H9 (cell line): Measurements from ENCODE around the gene DIP2C. TPM values are rescaled to one million over a fixed set of nuclear protein-coding genes. Genes with fewer than 3 reads are reported as not detected.

Source experiments
- DNase-seq: peaks from one replicate; pipeline ENCODE4 v3.0.0-alpha.2; 2017
- H2AFZ ChIP-seq: one replicate; pipeline ENCODE4 v1.6.1; 2013; ENCODE audit warnings: mild to moderate bottlenecking, low read length, control low read depth, moderate library complexity
- H2AK5ac ChIP-seq: 2 replicates; pipeline ENCODE4 v1.6.1; 2013; ENCODE audit warnings: low read length, control low read depth, mixed read lengths; ENCODE audit not compliant: insufficient read length
- H2BK120ac ChIP-seq: one replicate; pipeline ENCODE4 v1.6.1; 2013; ENCODE audit warnings: low read depth, mild to moderate bottlenecking, low read length, control low read depth, inconsistent platforms; ENCODE audit not compliant: poor library complexity, severe bottlenecking
- H2BK12ac ChIP-seq: 2 replicates; pipeline ENCODE4 v1.6.1; 2013; ENCODE audit warnings: low read length, control low read depth, mixed read lengths, low read depth; ENCODE audit not compliant: insufficient read length
- H2BK15ac ChIP-seq: 2 replicates; pipeline ENCODE4 v1.6.1; 2013; ENCODE audit warnings: low read depth, low read length, control low read depth
- H2BK20ac ChIP-seq: one replicate; pipeline ENCODE4 v1.6.1; 2013; ENCODE audit warnings: low read depth, mild to moderate bottlenecking, low read length, control low read depth, inconsistent platforms; ENCODE audit not compliant: poor library complexity, severe bottlenecking
- H2BK5ac ChIP-seq: 2 replicates; pipeline ENCODE4 v1.6.1; 2013; ENCODE audit warnings: low read length, control low read depth, mixed read lengths; ENCODE audit not compliant: insufficient read length
- H3K14ac ChIP-seq: 2 replicates; pipeline ENCODE4 v1.6.1; 2013; ENCODE audit warnings: low read length, control low read depth; ENCODE audit not compliant: insufficient read depth
- H3K18ac ChIP-seq: 2 replicates; pipeline ENCODE4 v1.6.1; 2013; ENCODE audit warnings: low read depth, mild to moderate bottlenecking, mixed read lengths, low read length, control low read depth; ENCODE audit not compliant: insufficient read length
- H3K23ac ChIP-seq: 2 replicates; pipeline ENCODE4 v1.6.1; 2013; ENCODE audit warnings: low read length, control low read depth, mixed read lengths, low read depth; ENCODE audit not compliant: insufficient read length
- H3K23me2 ChIP-seq: 2 replicates; pipeline ENCODE4 v1.6.1; 2013; ENCODE audit warnings: low read depth, mild to moderate bottlenecking, mixed read lengths, low read length, control low read depth; ENCODE audit not compliant: insufficient read length, poor library complexity, severe bottlenecking
- H3K27ac ChIP-seq: 2 replicates; pipeline ENCODE4 v1.5.1; 2013; ENCODE audit warnings: low read length, control low read depth, mixed read lengths, low read depth; ENCODE audit not compliant: insufficient read length
- H3K27me3 ChIP-seq: 2 replicates; pipeline ENCODE4 v1.6.1; 2013; ENCODE audit warnings: low read length, control low read depth, inconsistent platforms; ENCODE audit not compliant: insufficient read depth
- H3K4ac ChIP-seq: 2 replicates; pipeline ENCODE4 v1.6.1; 2013; ENCODE audit warnings: low read depth, mild to moderate bottlenecking, control low read depth, inconsistent platforms, low read length, moderate library complexity
- H3K4me1 ChIP-seq: 2 replicates; pipeline ENCODE4 v1.6.1; 2013; ENCODE audit warnings: low read length, control low read depth, inconsistent platforms; ENCODE audit not compliant: insufficient read depth
- H3K4me2 ChIP-seq: 2 replicates; pipeline ENCODE4 v1.6.1; 2013; ENCODE audit warnings: low read length, control low read depth, mixed read lengths; ENCODE audit not compliant: insufficient read length, insufficient read depth
- H3K56ac ChIP-seq: 2 replicates; pipeline ENCODE4 v1.6.1; 2013; ENCODE audit warnings: low read depth, mild to moderate bottlenecking, mixed read lengths, low read length, control low read depth; ENCODE audit not compliant: insufficient read length
- H3K79me1 ChIP-seq: 2 replicates; pipeline ENCODE4 v1.6.1; 2013; ENCODE audit warnings: low read depth, mild to moderate bottlenecking, moderate library complexity, low read length, control low read depth, inconsistent platforms; ENCODE audit not compliant: insufficient read depth, poor library complexity, severe bottlenecking
- H3K79me2 ChIP-seq: 2 replicates; pipeline ENCODE4 v1.6.1; 2013; ENCODE audit warnings: low read length, control low read depth, inconsistent platforms; ENCODE audit not compliant: insufficient read depth
- H3K9ac ChIP-seq: 2 replicates; pipeline ENCODE4 v1.6.1; 2013; ENCODE audit warnings: low read length, control low read depth, mixed read lengths; ENCODE audit not compliant: insufficient read length; ENCODE audit errors: extremely low read depth
- H3K9me3 ChIP-seq: one replicate; pipeline ENCODE4 v1.6.1; 2013; ENCODE audit warnings: low read depth, low read length, inconsistent platforms; ENCODE audit not compliant: control insufficient read depth
- H3T11ph ChIP-seq: one replicate; pipeline ENCODE4 v1.6.1; 2013; ENCODE audit warnings: mild to moderate bottlenecking, low read length, control low read depth, inconsistent platforms
- H4K20me1 ChIP-seq: one replicate; pipeline ENCODE4 v1.6.1; 2013; ENCODE audit not compliant: control insufficient read depth, insufficient read length, insufficient read depth
- H4K5ac ChIP-seq: 2 replicates; pipeline ENCODE4 v1.6.1; 2013; ENCODE audit warnings: low read depth, mild to moderate bottlenecking, mixed read lengths, low read length, control low read depth; ENCODE audit not compliant: insufficient read length
- H4K8ac ChIP-seq: replicated peaks from 2 replicates; pipeline ENCODE4 v1.6.1; 2013; ENCODE audit warnings: low read length, control low read depth, mixed read lengths, low read depth; ENCODE audit not compliant: insufficient read length
- H4K91ac ChIP-seq: 2 replicates; pipeline ENCODE4 v1.6.1; 2013; ENCODE audit warnings: low read depth, mild to moderate bottlenecking, moderate library complexity, mixed read lengths, low read length, control low read depth; ENCODE audit not compliant: insufficient read length
- H3K27ac Mint-ChIP-seq, 3 experiments: 2 replicates in 2 of 3; 3 replicates in 1 of 3; pipeline ENCODE4 v1.8.0; 2020 to 2021; ENCODE audit warnings: mixed read lengths in 3 of 3, mild to moderate bottlenecking in 1 of 3, moderate library complexity in 1 of 3
- H3K27me3 Mint-ChIP-seq: 2 replicates; pipeline ENCODE4 v1.8.0; 2021; ENCODE audit warnings: low read depth, mild to moderate bottlenecking, moderate library complexity, mixed read lengths
- H3K36me3 Mint-ChIP-seq, 3 experiments: 2 replicates in 2 of 3; 3 replicates in 1 of 3; pipeline ENCODE4 v1.8.0; 2020 to 2021; ENCODE audit warnings: low read depth in 3 of 3, mixed read lengths in 3 of 3; ENCODE audit not compliant: insufficient read depth in 1 of 3
- H3K4me1 Mint-ChIP-seq, 2 experiments: 2 replicates each; pipeline ENCODE4 v1.8.0; 2020; ENCODE audit warnings: mixed read lengths in 2 of 2
- H3K4me3 Mint-ChIP-seq, 2 experiments: 2 replicates in 1 of 2; 3 replicates in 1 of 2; pipeline ENCODE4 v1.8.0; 2020 to 2021; ENCODE audit warnings: mild to moderate bottlenecking in 2 of 2, mixed read lengths in 2 of 2, moderate library complexity in 1 of 2
- H3K9me3 Mint-ChIP-seq, 2 experiments: 2 replicates in 1 of 2; 3 replicates in 1 of 2; pipeline ENCODE4 v1.8.0; 2020; ENCODE audit warnings: mild to moderate bottlenecking in 2 of 2, mixed read lengths in 2 of 2, moderate library complexity in 1 of 2
- CTCF ChIP-seq: fragments of 200-600 bp; sonication (generic); conservative IDR thresholded peaks from 3 replicates; pipeline ENCODE4 v1.8.0; 2021; ENCODE audit warnings: antibody characterized with exemption, mild to moderate bottlenecking
- WGBS: extraction: QIAGEN DNeasy Blood & Tissue Kit; methylation state at CpG from one replicate; pipeline ENCODE4 v1.1.7; 2013; ENCODE audit warnings: missing lambda C conversion rate, low lambda C conversion rate, mixed read lengths; ENCODE audit not compliant: insufficient read length; ENCODE audit errors: extremely low coverage; 5-methylcytosine and 5-hydroxymethylcytosine counted together
- total RNA-seq: library from RNA; stranded (reverse); gene quantifications from 2 replicates; pipeline ENCODE4 v1.2.1, GENCODE V29; 2021

DIP2C gene
- total RNA-seq, 1 experiment from 2014 or later, result 7.9 TPM

GRCh38 chr10:393106-393745, 296.2 kb downstream of the DIP2C start:
- no peak overlapping the region for H3K27ac ChIP-seq
- peaks cover 13 to 21% of the 10 kb centered on the region in 2 experiments for H3K4me1 Mint-ChIP-seq
- no peak overlapping the region for H3K4me2 ChIP-seq
- no peak overlapping the region for H4K5ac ChIP-seq
- H3K4ac ChIP-seq, result no peak overlapping the region
- no CpG with 5 or more reads among the region's 13 CpGs for WGBS
- H2BK15ac ChIP-seq, result no peak overlapping the region
- no peaks in the 10 kb centered on the region for H3K79me2 ChIP-seq
- H3K4me3 Mint-ChIP-seq, result no peak overlapping the region
- H3K18ac ChIP-seq, result no peak overlapping the region
- DNase-seq, result no peak
- peak overlapping the region in 1 of 3 experiments; percentile 9; a peak in 2 of 7 replicates for H3K27ac Mint-ChIP-seq
- H4K8ac ChIP-seq, result no peak overlapping the region
- H3K79me1 ChIP-seq, result no peaks in the 10 kb centered on the region
- no peak overlapping the region for H3K23ac ChIP-seq
- no peaks in the 10 kb centered on the region for H3K27me3 ChIP-seq
- H2BK5ac ChIP-seq, result no peak overlapping the region
- no peak overlapping the region for H2BK20ac ChIP-seq
- H4K91ac ChIP-seq, result no peak overlapping the region
- no peaks in the 10 kb centered on the region for H3K9me3 ChIP-seq
- no peak overlapping the region for H3K9ac ChIP-seq
- no peak overlapping the region for H3K56ac ChIP-seq
- no peaks in the 10 kb centered on the region for H4K20me1 ChIP-seq
- H3K4me1 ChIP-seq, result 0 out of 2 replicates have a peak, but pooled peaks cover 2% of the 10 kb centered on the region
- H3K36me3 Mint-ChIP-seq, result peaks cover 2 to 11% (median 8%) of the 10 kb centered on the region in 3 experiments; a peak in 6 of 7 replicates
- no peak overlapping the region for H2AFZ ChIP-seq
- no peak overlapping the region for H2BK12ac ChIP-seq
- H3T11ph ChIP-seq, result no peak overlapping the region
- H3K9me3 Mint-ChIP-seq, result 0 out of 5 replicates have a peak, but pooled peaks cover 0 to 2% of the 10 kb centered on the region in 2 experiments
- no peak overlapping the region for H3K14ac ChIP-seq
- H3K27me3 Mint-ChIP-seq, result no peaks in the 10 kb centered on the region
- TF ChIP-seq CTCF, result no peak
- H2BK120ac ChIP-seq, result no peak overlapping the region
- no peaks in the 10 kb centered on the region for H3K23me2 ChIP-seq
- H2AK5ac ChIP-seq, result no peak overlapping the region
